Activated CD4-positive, alpha-beta memory T cell treated with anti-CD3 and anti-CD28 coated beads for 36 hours (primary cell): Measurements from ENCODE around the gene HSPBP1. TPM values are rescaled to one million over a fixed set of nuclear protein-coding genes. Genes with fewer than 3 reads are reported as not detected.
"Not testable (repeated sequence)": the region's sequence is repeated elsewhere in the genome, so short reads cannot be mapped to it uniquely, and the experiment has no call there.

Experiments used
- CTCF ChIA-PET: fragments of 350-600 bp; sonication (Branson Sonifier 250); formaldehyde crosslinking; loops from one replicate; lab custom pipeline; 2021; ENCODE audit warnings: antibody characterized with exemption, inconsistent platforms; lab: Charles Lee
- POLR2A ChIA-PET: fragments of 350-600 bp; sonication (Branson Sonifier 250); formaldehyde crosslinking; loops from one replicate; lab custom pipeline; 2021; ENCODE audit warnings: antibody characterized with exemption; lab: Charles Lee
- DNase-seq: peaks from one replicate; pipeline ENCODE4 v3.0.0-alpha.2; 2020
- H3K27ac Mint-ChIP-seq: one replicate; pipeline ENCODE4 v1.8.0; 2021; ENCODE audit warnings: mixed read lengths
- H3K27me3 Mint-ChIP-seq: one replicate; pipeline ENCODE4 v1.8.0; 2021; ENCODE audit warnings: mixed read lengths
- H3K36me3 Mint-ChIP-seq: one replicate; pipeline ENCODE4 v1.8.0; 2021; ENCODE audit warnings: mixed read lengths
- H3K4me1 Mint-ChIP-seq: one replicate; pipeline ENCODE4 v1.8.0; 2021; ENCODE audit warnings: low read depth, mixed read lengths
- H3K4me3 Mint-ChIP-seq: one replicate; pipeline ENCODE4 v1.8.0; 2021; ENCODE audit warnings: mild to moderate bottlenecking, mixed read lengths
- H3K9me3 Mint-ChIP-seq: one replicate; pipeline ENCODE4 v1.8.0; 2021; ENCODE audit warnings: mixed read lengths
- intact Hi-C: fragments of 100-400 bp; cut with micrococcal nuclease; formaldehyde crosslinking; loops from one replicate; pipeline ENCODE4 v1.15.1; 2023
- total RNA-seq, 2 experiments: library from RNA; stranded (reverse); gene quantifications; one replicate each; pipeline ENCODE4 v1.2.3, GENCODE V29; 2021

HSPBP1 gene
- total RNA-seq, 2 experiments from 2014 or later = 45.0 to 45.4 TPM

- CTCF ChIA-PET = no interaction called here
- Mint-ChIP-seq H3K27ac (no peak overlapping the region), H3K9me3 (no peaks in the 10 kb centered on the region), H3K36me3 (peaks cover 33% of the 10 kb centered on the region), H3K27me3 (no peaks in the 10 kb centered on the region), H3K4me1 (no peaks in the 10 kb centered on the region), H3K4me3 (no peak overlapping the region)
- POLR2A ChIA-PET = no interaction called here
- DNase-seq = no peak
- intact Hi-C loops = no loop called here
These were observed 51.9 kb downstream of the HSPBP1 start for GRCh38 chr19:55228015-55228391.

DNA sequence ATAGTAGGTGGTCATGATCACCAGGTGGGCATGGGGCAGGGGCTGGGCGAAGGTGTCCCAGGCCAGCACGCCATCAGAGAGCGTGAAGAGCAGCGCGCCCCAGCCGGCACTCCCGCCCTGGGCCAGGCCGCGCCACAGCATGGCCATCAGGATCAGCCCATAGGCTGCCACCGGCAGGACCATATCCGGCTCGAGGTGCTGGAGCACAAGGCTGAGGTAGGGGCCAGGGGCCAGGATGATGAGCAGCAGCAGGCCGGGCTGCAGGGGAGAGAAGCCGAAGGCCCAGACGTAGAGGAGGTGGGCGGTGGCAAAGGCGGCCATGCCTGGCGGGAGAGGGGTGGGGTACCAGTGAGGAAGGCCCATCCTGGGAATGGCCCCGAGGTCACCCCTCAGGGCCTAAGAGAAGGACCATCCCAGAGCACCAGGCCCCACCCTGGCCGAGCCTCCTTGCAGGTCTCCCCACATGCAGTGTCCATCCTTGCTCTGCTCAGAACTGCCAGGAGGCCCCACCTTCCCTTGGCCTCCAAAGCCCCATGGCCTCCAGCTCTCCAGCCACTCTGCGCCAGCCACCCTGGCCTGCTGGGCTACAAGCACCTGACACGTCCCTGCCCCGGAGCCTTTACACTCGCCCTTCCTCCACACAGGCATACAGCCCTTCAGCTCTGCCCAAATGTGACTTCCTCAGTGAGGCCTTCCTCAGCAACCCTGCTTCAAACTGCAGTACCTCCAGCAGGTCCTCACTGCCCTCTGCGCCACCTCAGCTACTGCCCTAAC lies 52.5 kb downstream of the HSPBP1 start:
- H3K4me3 Mint-ChIP-seq = no peak overlapping the region
- H3K36me3 Mint-ChIP-seq = peaks cover 32% of the 10 kb centered on the region
- intact Hi-C loops = no loop called here
- no peak for DNase-seq
- POLR2A ChIA-PET = no interaction called here
- H3K27me3 Mint-ChIP-seq = no peaks in the 10 kb centered on the region
- no peaks in the 10 kb centered on the region for H3K4me1 Mint-ChIP-seq
- H3K27ac Mint-ChIP-seq = peak overlapping the region; percentile 24
- CTCF ChIA-PET = no interaction called here
- no peaks in the 10 kb centered on the region for H3K9me3 Mint-ChIP-seq

DNA sequence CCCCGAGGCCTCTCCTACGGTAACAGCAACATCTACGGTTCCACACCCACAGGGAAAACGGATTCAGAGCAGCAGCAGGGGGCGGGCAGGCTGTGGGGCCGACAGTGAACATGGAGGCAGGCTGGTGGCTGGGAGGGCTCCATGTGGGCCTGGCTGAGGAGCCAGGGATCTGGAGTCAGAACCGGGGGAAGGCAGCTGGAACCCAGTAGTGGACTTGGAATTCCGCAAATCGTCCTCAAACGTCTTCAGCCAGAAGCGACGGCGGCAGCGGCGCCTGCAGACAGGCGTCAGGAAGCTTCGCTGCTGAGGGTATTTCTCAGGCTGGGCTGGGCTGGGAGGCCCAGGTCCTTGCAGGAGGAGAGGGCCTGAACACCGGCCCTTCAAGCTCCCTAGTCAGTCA lies 53.1 kb downstream of the HSPBP1 start:
- no peak for DNase-seq
- ChIA-PET POLR2A (no interaction called here), CTCF (no interaction called here)
- Mint-ChIP-seq H3K36me3 (peaks cover 31% of the 10 kb centered on the region), H3K4me1 (no peaks in the 10 kb centered on the region), H3K27me3 (no peaks in the 10 kb centered on the region), H3K9me3 (no peaks in the 10 kb centered on the region), H3K4me3 (no peak overlapping the region), H3K27ac (no peak overlapping the region)
- intact Hi-C loops = no loop called here

GRCh38 chr19:55226273-55226672 lies 53.6 kb downstream of the HSPBP1 start:
- Mint-ChIP-seq H3K4me3 (no peak overlapping the region), H3K27me3 (no peaks in the 10 kb centered on the region), H3K27ac (no peak overlapping the region), H3K9me3 (peaks cover 3% of the 10 kb centered on the region), H3K36me3 (peaks cover 33% of the 10 kb centered on the region), H3K4me1 (no peaks in the 10 kb centered on the region)
- no peak for DNase-seq
- POLR2A ChIA-PET = no interaction called here
- intact Hi-C loops = no loop called here
- CTCF ChIA-PET = no interaction called here

- Mint-ChIP-seq H3K4me3 (no peak overlapping the region), H3K27me3 (no peaks in the 10 kb centered on the region), H3K9me3 (peaks cover 9% of the 10 kb centered on the region), H3K36me3 (peaks cover 39% of the 10 kb centered on the region), H3K27ac (peak overlapping the region; percentile 40), H3K4me1 (no peaks in the 10 kb centered on the region)
- intact Hi-C loops = no loop called here
- no peak for DNase-seq
- ChIA-PET POLR2A (no interaction called here), CTCF (no interaction called here)
These were observed 54.4 kb downstream of the HSPBP1 start for GRCh38 chr19:55225415-55225958.

DNA sequence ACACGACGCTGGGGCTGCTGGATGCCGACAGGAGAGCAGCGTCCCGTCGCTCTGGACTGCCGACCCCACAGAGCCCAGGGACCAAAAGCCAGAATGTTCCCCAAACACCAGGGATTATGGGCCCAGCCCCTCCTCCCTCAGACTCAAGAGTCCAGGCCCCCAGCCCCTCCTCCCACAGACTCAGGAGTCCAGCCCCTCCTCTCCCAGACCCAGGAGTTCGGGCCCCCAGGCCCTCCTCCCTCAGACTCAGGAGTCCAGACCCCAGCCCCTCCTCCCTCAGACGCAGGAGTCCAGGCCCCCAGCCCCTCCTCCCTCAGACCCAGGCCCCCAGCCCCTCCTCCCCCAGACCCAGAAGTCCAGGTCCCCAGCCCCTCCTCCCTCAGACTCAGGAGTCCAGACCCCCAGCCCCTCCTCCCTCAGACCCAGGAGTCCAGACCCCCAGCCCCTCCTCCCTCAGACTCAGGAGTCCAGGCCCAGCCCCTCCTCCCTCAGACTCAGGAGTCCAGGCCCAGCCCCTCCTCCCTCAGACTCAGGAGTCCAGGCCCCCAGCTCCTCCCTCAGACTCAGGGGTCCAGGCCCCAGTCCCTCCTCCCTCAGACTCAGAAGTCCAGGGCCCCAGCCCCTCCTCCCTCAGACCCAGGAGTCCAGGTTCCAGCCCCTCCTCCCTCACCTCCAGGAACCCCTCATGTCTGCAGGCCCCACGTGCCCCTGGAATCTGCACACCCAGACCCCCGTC lies 55.1 kb downstream of the HSPBP1 start:
- H3K27ac Mint-ChIP-seq, intact Hi-C loops, POLR2A ChIA-PET, H3K4me3 Mint-ChIP-seq, DNase-seq, H3K4me1 Mint-ChIP-seq, H3K27me3 Mint-ChIP-seq, CTCF ChIA-PET: not testable (repeated sequence)
- H3K9me3 Mint-ChIP-seq = peaks cover 11% of the 10 kb centered on the region
- peaks cover 37% of the 10 kb centered on the region for H3K36me3 Mint-ChIP-seq

- Mint-ChIP-seq H3K36me3 (peaks cover 34% of the 10 kb centered on the region), H3K4me3 (no peak overlapping the region), H3K27me3 (no peaks in the 10 kb centered on the region), H3K4me1 (no peaks in the 10 kb centered on the region), H3K27ac (no peak overlapping the region), H3K9me3 (peaks cover 11% of the 10 kb centered on the region)
- no peak for DNase-seq
- ChIA-PET POLR2A (no interaction called here), CTCF (no interaction called here)
- intact Hi-C loops = no loop called here
These were observed 55.8 kb downstream of the HSPBP1 start for GRCh38 chr19:55224038-55224665.

DNA sequence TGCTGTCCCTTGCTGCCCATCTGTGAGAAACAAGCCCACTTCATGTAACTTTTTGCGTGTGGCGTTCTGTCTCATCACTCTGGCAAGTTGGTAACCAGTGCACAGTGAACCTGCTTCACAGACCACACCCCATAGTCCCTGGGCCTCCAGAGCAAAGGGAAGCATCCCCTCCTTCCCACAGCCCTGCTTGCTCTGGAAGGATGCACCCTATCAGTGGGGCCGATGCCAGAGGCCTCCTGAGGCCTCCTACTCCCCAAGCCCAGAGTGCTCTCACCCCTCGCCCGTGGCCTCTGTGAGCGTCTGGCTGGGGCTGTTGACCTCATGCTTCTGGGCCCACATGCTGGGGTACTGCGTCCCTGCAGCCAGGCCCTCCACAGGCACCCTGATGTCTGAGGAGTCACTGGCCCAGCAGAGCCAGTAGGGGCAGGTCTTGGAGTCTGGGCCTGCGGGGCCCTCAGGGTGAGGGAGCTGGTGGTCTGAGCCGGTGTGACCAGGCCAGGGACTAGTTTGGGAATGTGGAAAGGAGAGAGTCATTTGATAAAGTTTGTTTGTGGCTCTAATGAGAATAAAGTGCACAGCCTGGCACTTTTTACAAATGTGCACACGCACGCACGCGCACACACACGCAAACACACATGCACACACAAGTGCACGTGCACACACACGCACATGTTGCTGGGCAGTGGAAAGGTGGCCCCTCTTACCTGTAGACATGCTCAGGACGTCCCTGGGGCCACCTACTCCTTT lies 56.4 kb downstream of the HSPBP1 start:
- Mint-ChIP-seq H3K27ac (no peak overlapping the region), H3K27me3 (no peaks in the 10 kb centered on the region), H3K4me3 (no peak overlapping the region), H3K36me3 (peaks cover 30% of the 10 kb centered on the region), H3K9me3 (peaks cover 11% of the 10 kb centered on the region), H3K4me1 (no peaks in the 10 kb centered on the region)
- intact Hi-C loops = no loop called here
- DNase-seq = no peak
- POLR2A ChIA-PET = no interaction called here
- CTCF ChIA-PET = no interaction called here

- H3K9me3 Mint-ChIP-seq = peaks cover 11% of the 10 kb centered on the region
- H3K27ac Mint-ChIP-seq = no peak overlapping the region
- ChIA-PET POLR2A (no interaction called here), CTCF (no interaction called here)
- no peak overlapping the region for H3K4me3 Mint-ChIP-seq
- H3K4me1 Mint-ChIP-seq = peaks cover 11% of the 10 kb centered on the region
- H3K27me3 Mint-ChIP-seq = peaks cover 7% of the 10 kb centered on the region
- no peak for DNase-seq
- intact Hi-C loops = no loop called here
- peaks cover 17% of the 10 kb centered on the region for H3K36me3 Mint-ChIP-seq
These were observed 59.4 kb downstream of the HSPBP1 start for GRCh38 chr19:55220525-55220924.

DNA sequence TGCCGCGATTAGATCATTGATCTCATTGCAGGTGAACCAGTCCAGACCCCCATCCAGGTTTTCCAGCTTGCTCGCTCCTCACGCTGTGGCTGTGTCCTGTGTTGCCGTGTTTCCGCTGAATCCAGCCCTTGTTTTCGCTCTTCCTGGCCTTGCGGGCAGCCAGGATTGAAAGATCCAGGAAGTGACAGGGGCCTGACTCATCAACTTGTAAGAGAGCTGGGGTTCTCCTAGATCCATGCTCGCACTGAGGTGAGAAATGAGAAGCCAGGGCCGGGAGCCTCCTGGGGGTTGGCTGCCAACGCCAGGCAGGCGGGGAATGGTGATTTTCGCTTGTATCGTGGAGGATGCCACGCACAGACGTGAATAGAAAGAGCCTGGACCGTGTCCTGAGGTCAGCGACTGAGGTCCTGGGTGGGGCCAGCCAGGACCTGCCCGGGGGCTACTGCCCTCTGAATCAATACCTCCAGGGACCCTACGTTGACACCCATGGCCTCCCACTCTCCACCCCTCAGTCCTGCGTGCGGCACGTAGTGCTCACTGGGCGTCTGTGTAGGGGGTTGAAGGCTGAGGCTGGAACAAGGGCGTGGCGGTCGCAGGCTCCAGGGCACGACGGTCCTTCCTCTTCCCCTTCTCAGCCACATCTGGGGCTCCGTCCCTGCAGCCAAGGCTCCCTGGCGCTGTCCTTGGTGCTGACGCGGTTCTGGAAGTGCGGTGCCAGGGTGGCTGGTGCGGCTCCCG lies 63.3 kb downstream of the HSPBP1 start:
- POLR2A ChIA-PET = interaction anchor here (0.6 kb wide), 1 partner anchor 43 kb away, joined by 4 read pairs; no protein-coding TSS in a partner anchor
- DNase-seq = peak; percentile 76
- H3K4me3 Mint-ChIP-seq = no peak overlapping the region
- peaks cover 20% of the 10 kb centered on the region for H3K27me3 Mint-ChIP-seq
- intact Hi-C loops = loop anchor here (2.0 kb wide), 1 partner anchor 42 kb away; the partner anchor contains the start of gene PPP6R1
- peaks cover 18% of the 10 kb centered on the region for H3K9me3 Mint-ChIP-seq
- H3K4me1 Mint-ChIP-seq = peaks cover 11% of the 10 kb centered on the region
- H3K36me3 Mint-ChIP-seq = peaks cover 14% of the 10 kb centered on the region
- H3K27ac Mint-ChIP-seq = no peak overlapping the region
- CTCF ChIA-PET = interaction anchor here (0.6 to 0.7 kb wide), 2 partner anchors 13 to 509 kb away, joined by 3 read pairs; no protein-coding TSS in a partner anchor

- ChIA-PET CTCF (no interaction called here), POLR2A (no interaction called here)
- H3K27me3 Mint-ChIP-seq = peaks cover 29% of the 10 kb centered on the region
- intact Hi-C loops = no loop called here
- H3K9me3 Mint-ChIP-seq = peaks cover 6% of the 10 kb centered on the region
- peaks cover 11% of the 10 kb centered on the region for H3K4me1 Mint-ChIP-seq
- DNase-seq = no peak
- peaks cover 3% of the 10 kb centered on the region for H3K36me3 Mint-ChIP-seq
- no peak overlapping the region for H3K4me3 Mint-ChIP-seq
- H3K27ac Mint-ChIP-seq = no peak overlapping the region
These were observed 66.4 kb downstream of the HSPBP1 start for GRCh38 chr19:55213547-55213946.
